Karpas-422 (cell line): ENCODE data around the gene ADARB2. TPM values are rescaled to one million over a fixed set of nuclear protein-coding genes. Genes with fewer than 3 reads are reported as not detected.

Experiments
- DNase-seq: peaks from one replicate; pipeline ENCODE4 v3.0.0-alpha.2; 2015
- H2AFZ ChIP-seq: fragments of 200-600 bp; sonication (generic); 2 replicates; pipeline ENCODE4 v1.6.1; 2014; ENCODE audit warnings: antibody characterized with exemption, low read length, mixed read lengths
- H3K27ac ChIP-seq: fragments of 200-600 bp; sonication (generic); 2 replicates; pipeline ENCODE4 v1.5.1; 2014; ENCODE audit warnings: mild to moderate bottlenecking, low read length, moderate library complexity
- H3K27me3 ChIP-seq: fragments of 200-600 bp; sonication (generic); 2 replicates; pipeline ENCODE4 v1.6.1; 2014; ENCODE audit warnings: low read length, mixed read lengths
- H3K36me3 ChIP-seq: fragments of 200-600 bp; sonication (generic); 2 replicates; pipeline ENCODE4 v1.6.1; 2014; ENCODE audit warnings: low read length, mixed read lengths; ENCODE audit not compliant: insufficient read depth
- H3K4me1 ChIP-seq: fragments of 200-600 bp; sonication (generic); 2 replicates; pipeline ENCODE4 v1.6.1; 2014; ENCODE audit warnings: mild to moderate bottlenecking, low read length, mixed read lengths
- H3K4me2 ChIP-seq: fragments of 200-600 bp; sonication (generic); 2 replicates; pipeline ENCODE4 v1.6.1; 2014; ENCODE audit warnings: low read length, low read depth, mild to moderate bottlenecking; ENCODE audit not compliant: poor library complexity, severe bottlenecking
- H3K4me3 ChIP-seq: fragments of 200-600 bp; sonication (generic); 2 replicates; pipeline ENCODE4 v1.5.1; 2014; ENCODE audit warnings: mild to moderate bottlenecking, antibody characterized with exemption, low read length, mixed read lengths
- H3K79me2 ChIP-seq: fragments of 200-600 bp; sonication (generic); 2 replicates; pipeline ENCODE4 v1.6.1; 2014; ENCODE audit warnings: mild to moderate bottlenecking, low read length, mixed read lengths
- H3K9ac ChIP-seq: fragments of 200-600 bp; sonication (generic); 2 replicates; pipeline ENCODE4 v1.6.0; 2014; ENCODE audit warnings: low read length
- H3K9me2 ChIP-seq: fragments of 200-600 bp; sonication (generic), shearing (Covaris generic); replicated peaks from 2 replicates; pipeline ENCODE4 v1.6.0; 2014; ENCODE audit warnings: mild to moderate bottlenecking, low read length, moderate library complexity; ENCODE audit not compliant: insufficient read depth
- H3K9me3 ChIP-seq: fragments of 300-700, 200-600 bp; sonication (generic); 2 replicates; pipeline ENCODE4 v1.6.1; 2014; ENCODE audit warnings: low read length, mixed read lengths
- H4K20me1 ChIP-seq: fragments of 200-600 bp; sonication (generic); 2 replicates; pipeline ENCODE4 v1.6.1; 2014; ENCODE audit warnings: mild to moderate bottlenecking, antibody characterized with exemption, low read length, low read depth; ENCODE audit not compliant: insufficient read depth
- total RNA-seq: library from RNA; depleted of rRNA; stranded (reverse); fragments of >200 nt; shearing (Covaris generic); gene quantifications from 2 replicates; pipeline ENCODE4 v1.2.3, GENCODE V29; 2014; ENCODE audit warnings: low replicate concordance

ADARB2 gene
- total RNA-seq, 1 experiment from 2014 or later = not detected

- no peak overlapping the region for H2AFZ ChIP-seq
- no peak overlapping the region for H3K4me3 ChIP-seq
- H3K79me2 ChIP-seq = no peaks in the 10 kb centered on the region
- H3K9ac ChIP-seq = no peak overlapping the region
- no peaks in the 10 kb centered on the region for H3K9me3 ChIP-seq
- no peaks in the 10 kb centered on the region for H3K9me2 ChIP-seq
- DNase-seq = no peak
- H3K36me3 ChIP-seq = no peaks in the 10 kb centered on the region
- H4K20me1 ChIP-seq = no peaks in the 10 kb centered on the region
- no peak overlapping the region for H3K27ac ChIP-seq
- H3K4me2 ChIP-seq = no peak overlapping the region
- no peaks in the 10 kb centered on the region for H3K27me3 ChIP-seq
- H3K4me1 ChIP-seq = no peaks in the 10 kb centered on the region
These were observed 443.5 kb downstream of the ADARB2 start for GRCh38 chr10:1293636-1294435.

GRCh38 chr10:1293157-1293556 is 444.2 kb downstream of the ADARB2 start:
- no peaks in the 10 kb centered on the region for H3K79me2 ChIP-seq
- H3K36me3 ChIP-seq = no peaks in the 10 kb centered on the region
- no peak overlapping the region for H2AFZ ChIP-seq
- H4K20me1 ChIP-seq = no peaks in the 10 kb centered on the region
- H3K27ac ChIP-seq = no peak overlapping the region
- DNase-seq = no peak
- H3K27me3 ChIP-seq = no peaks in the 10 kb centered on the region
- no peaks in the 10 kb centered on the region for H3K9me3 ChIP-seq
- H3K9me2 ChIP-seq = no peaks in the 10 kb centered on the region
- no peak overlapping the region for H3K9ac ChIP-seq
- no peak overlapping the region for H3K4me2 ChIP-seq
- peaks cover 2% of the 10 kb centered on the region; the same call in 1 of the 2 replicates for H3K4me1 ChIP-seq
- no peak overlapping the region for H3K4me3 ChIP-seq

DNA sequence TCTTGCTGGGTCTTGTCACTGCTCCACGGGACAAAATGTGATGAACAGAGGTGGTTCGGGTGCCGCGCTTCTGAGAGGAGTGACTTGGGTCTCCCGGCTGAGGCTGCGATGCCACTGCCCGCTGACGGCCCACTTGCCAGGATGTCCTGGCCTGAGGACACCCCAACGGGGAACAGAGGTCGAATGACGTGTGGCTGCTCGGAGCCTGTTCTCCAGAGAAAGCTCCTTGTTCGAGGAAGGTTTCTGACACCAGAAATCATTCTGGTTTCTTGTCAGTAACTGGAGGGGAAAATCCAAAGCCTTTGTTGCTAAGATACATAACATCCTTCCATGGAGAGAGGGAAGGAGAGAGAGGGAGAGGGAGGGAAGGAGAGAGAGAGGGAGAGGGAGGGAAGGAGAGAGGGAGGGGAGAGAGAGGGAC is 444.7 kb downstream of the ADARB2 start:
- Histone ChIP-seq H3K79me2 (no peaks in the 10 kb centered on the region), H3K9ac (no peak overlapping the region), H3K27me3 (no peaks in the 10 kb centered on the region), H3K4me3 (no peak overlapping the region), H2AFZ (no peak overlapping the region), H3K27ac (no peak overlapping the region), H3K4me2 (no peak overlapping the region), H3K36me3 (no peaks in the 10 kb centered on the region), H3K9me2 (no peaks in the 10 kb centered on the region), H3K4me1 (peaks cover 7% of the 10 kb centered on the region; the same call in 1 of the 2 replicates), H4K20me1 (no peaks in the 10 kb centered on the region), H3K9me3 (no peaks in the 10 kb centered on the region)
- DNase-seq = no peak

- no peak overlapping the region for H3K9ac ChIP-seq
- H2AFZ ChIP-seq = no peak overlapping the region
- no peaks in the 10 kb centered on the region for H3K9me2 ChIP-seq
- H3K4me2 ChIP-seq = no peak overlapping the region
- no peaks in the 10 kb centered on the region for H3K79me2 ChIP-seq
- no peak overlapping the region for H3K4me3 ChIP-seq
- H3K4me1 ChIP-seq = peaks cover 8% of the 10 kb centered on the region; the same call in 1 of the 2 replicates
- H4K20me1 ChIP-seq = no peaks in the 10 kb centered on the region
- H3K27me3 ChIP-seq = no peaks in the 10 kb centered on the region
- H3K27ac ChIP-seq = no peak overlapping the region
- no peaks in the 10 kb centered on the region for H3K9me3 ChIP-seq
- DNase-seq = no peak
- no peaks in the 10 kb centered on the region for H3K36me3 ChIP-seq
These were observed 445.9 kb downstream of the ADARB2 start for GRCh38 chr10:1291178-1292090.

DNA sequence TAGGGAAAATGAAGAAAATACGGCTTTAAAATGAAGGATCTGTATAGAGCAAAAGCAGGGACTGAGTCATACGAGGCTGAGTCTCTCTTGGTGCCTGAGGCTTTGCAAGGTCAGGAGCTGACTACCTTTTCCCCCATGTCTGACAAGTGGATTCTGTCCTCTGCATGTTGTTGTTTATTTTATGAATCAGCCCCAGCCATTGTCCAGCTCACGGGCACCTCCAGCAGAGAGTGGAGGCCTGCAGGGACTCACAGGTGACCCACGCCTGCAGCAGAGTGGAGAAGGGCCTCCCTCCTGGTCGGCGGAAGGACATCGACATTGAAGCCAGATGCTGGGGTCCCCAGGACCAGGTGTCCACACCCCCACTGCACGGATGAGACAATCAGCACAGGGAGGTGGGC is 447.3 kb downstream of the ADARB2 start:
- peaks cover 8% of the 10 kb centered on the region; the same call in 1 of the 2 replicates for H3K4me1 ChIP-seq
- H3K79me2 ChIP-seq = no peaks in the 10 kb centered on the region
- no peaks in the 10 kb centered on the region for H3K36me3 ChIP-seq
- no peak overlapping the region for H3K4me2 ChIP-seq
- no peaks in the 10 kb centered on the region for H3K9me3 ChIP-seq
- H3K27me3 ChIP-seq = no peaks in the 10 kb centered on the region
- no peak for DNase-seq
- H3K9me2 ChIP-seq = no peaks in the 10 kb centered on the region
- no peak overlapping the region for H3K4me3 ChIP-seq
- no peaks in the 10 kb centered on the region for H4K20me1 ChIP-seq
- no peak overlapping the region for H3K27ac ChIP-seq
- H3K9ac ChIP-seq = no peak overlapping the region
- H2AFZ ChIP-seq = no peak overlapping the region

GRCh38 chr10:1289591-1289990 is 447.7 kb downstream of the ADARB2 start:
- H3K4me1 ChIP-seq = peaks cover 8% of the 10 kb centered on the region; the same call in 1 of the 2 replicates
- H3K27me3 ChIP-seq = no peaks in the 10 kb centered on the region
- no peaks in the 10 kb centered on the region for H3K36me3 ChIP-seq
- no peak overlapping the region for H3K4me2 ChIP-seq
- no peaks in the 10 kb centered on the region for H3K9me3 ChIP-seq
- no peak for DNase-seq
- no peak overlapping the region for H2AFZ ChIP-seq
- H4K20me1 ChIP-seq = no peaks in the 10 kb centered on the region
- H3K79me2 ChIP-seq = no peaks in the 10 kb centered on the region
- H3K27ac ChIP-seq = no peak overlapping the region
- H3K9me2 ChIP-seq = no peaks in the 10 kb centered on the region
- H3K9ac ChIP-seq = no peak overlapping the region
- H3K4me3 ChIP-seq = no peak overlapping the region

DNA sequence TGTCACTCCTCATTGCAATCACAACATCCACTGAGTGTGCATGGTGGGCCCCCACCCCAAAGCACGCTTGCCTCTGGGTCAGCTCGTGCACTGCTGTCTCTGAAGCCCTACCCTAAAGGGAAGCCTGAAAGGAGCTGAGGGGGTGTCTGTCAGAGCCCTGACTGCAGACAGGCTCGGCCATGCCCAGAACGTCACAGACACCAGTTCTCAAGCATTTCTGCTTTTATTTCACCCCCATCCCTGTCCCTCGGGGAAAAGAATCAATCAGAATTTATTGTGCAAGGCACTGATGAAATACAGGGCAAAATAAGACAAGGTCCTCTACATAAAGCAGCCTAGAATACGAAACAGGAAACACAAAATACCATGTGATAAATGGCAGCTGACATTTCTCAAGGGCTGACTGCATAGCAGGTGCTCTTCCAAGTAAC is 449.3 kb downstream of the ADARB2 start:
- DNase-seq = no peak

GRCh38 chr10:1287487-1287886 is 449.8 kb downstream of the ADARB2 start:
- H3K4me3 ChIP-seq = no peak overlapping the region
- no peaks in the 10 kb centered on the region for H3K9me3 ChIP-seq
- no peaks in the 10 kb centered on the region for H4K20me1 ChIP-seq
- no peaks in the 10 kb centered on the region for H3K9me2 ChIP-seq
- H2AFZ ChIP-seq = no peak overlapping the region
- H3K27me3 ChIP-seq = no peaks in the 10 kb centered on the region
- H3K4me2 ChIP-seq = no peak overlapping the region
- H3K9ac ChIP-seq = no peak overlapping the region
- no peak for DNase-seq
- peaks cover 8% of the 10 kb centered on the region; the same call in 1 of the 2 replicates for H3K4me1 ChIP-seq
- H3K79me2 ChIP-seq = no peaks in the 10 kb centered on the region
- no peaks in the 10 kb centered on the region for H3K36me3 ChIP-seq
- H3K27ac ChIP-seq = no peak overlapping the region

More for the DNA sequence above, 449.3 kb downstream of the ADARB2 start:
- no peaks in the 10 kb centered on the region for H3K79me2 ChIP-seq
- H3K9me3 ChIP-seq = no peaks in the 10 kb centered on the region
- no peak overlapping the region for H3K9ac ChIP-seq
- H3K4me3 ChIP-seq = no peak overlapping the region
- H3K36me3 ChIP-seq = no peaks in the 10 kb centered on the region
- H3K4me1 ChIP-seq = peaks cover 8% of the 10 kb centered on the region; the same call in 1 of the 2 replicates
- H2AFZ ChIP-seq = no peak overlapping the region
- H3K27ac ChIP-seq = no peak overlapping the region
- H3K4me2 ChIP-seq = no peak overlapping the region
- H3K27me3 ChIP-seq = no peaks in the 10 kb centered on the region
- no peaks in the 10 kb centered on the region for H3K9me2 ChIP-seq
- no peaks in the 10 kb centered on the region for H4K20me1 ChIP-seq
